Measurements from ENCODE around the gene AFAP1.

The AFAP1 gene

DNA sequence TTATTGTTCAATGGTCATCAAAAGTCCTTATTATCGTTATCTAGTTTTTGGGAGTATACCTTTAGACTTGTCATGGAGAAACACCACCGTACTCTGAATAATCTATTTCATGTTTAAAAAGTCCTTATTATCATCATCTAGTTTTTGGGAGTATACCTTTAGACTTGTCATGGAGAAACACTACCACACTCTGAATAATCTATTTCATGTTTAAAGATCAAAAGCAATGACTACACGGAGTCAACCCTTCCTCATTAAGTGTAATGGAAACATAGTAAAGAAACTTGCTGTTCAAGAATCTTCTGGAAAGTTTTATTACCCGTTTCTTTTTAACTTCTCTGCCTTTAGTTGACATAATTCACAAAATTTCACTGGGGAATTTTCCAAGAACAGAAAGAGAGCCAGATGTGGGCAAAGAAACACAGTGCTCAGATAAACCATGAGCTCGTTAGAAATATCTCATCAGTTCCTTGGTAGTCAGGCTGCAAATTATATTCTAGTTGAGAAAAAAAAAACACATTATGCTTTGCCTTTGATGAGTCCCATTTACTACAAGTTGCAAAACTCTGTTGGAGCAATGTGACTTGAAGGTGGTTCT, 158.8 kb downstream of the AFAP1 start:
- no peak for DNase-seq

DNA sequence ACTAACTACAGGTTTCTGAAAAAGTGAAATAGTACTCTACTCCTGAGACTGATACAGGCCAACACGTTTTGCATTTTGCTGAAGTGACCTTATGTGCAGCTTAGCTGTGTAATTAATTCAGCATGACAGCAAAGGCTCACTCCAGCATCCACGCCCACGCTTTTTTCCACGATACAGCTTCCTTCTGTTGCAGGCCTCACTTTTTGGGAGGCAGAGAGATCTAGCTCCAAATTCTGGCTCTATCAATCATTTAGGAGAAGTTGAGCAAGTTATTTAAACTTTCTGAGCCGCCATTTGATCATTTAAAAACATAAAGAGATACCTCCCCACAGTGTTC, 160.3 kb downstream of the AFAP1 start:
- DNase-seq = no peak

GRCh38 chr4:7778510-7779431, 160.9 kb downstream of the AFAP1 start:
- DNase-seq = no peak

- DNase-seq = no peak
These were observed 161.7 kb downstream of the AFAP1 start for GRCh38 chr4:7777871-7778509.

DNA sequence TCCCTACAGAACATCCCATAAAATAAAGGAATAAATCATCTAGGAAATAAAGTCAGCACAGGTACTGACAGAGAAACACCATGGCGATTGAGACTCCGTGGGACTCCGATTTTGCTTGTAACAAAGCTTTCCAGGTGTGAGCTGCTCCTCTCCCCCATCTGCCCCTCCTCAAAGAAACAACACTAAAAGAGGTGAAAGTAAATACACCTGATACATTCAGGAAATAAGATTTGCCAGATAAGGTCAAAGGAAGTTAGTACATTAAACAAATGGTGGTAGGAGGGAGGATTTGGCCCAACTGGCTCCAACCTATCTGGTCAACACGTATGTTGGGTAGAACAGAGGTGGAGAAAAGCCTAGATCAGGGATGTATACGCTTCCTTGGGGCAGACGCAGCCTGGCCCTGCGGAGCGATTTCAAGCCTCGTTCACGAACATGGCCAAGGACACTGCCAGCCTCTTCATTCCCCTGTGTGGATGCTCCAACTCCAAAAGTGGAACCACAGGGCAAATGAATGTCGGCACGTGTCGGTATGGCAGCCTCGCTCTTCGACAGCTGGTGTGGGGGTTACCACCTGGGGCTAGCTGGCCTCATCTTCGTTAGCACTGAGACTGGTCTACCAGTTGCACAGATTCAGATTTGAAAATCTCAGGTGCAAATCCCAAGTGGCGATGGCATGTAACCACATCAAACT, 162.5 kb downstream of the AFAP1 start:
- DNase-seq = peak; percentile 4

DNA sequence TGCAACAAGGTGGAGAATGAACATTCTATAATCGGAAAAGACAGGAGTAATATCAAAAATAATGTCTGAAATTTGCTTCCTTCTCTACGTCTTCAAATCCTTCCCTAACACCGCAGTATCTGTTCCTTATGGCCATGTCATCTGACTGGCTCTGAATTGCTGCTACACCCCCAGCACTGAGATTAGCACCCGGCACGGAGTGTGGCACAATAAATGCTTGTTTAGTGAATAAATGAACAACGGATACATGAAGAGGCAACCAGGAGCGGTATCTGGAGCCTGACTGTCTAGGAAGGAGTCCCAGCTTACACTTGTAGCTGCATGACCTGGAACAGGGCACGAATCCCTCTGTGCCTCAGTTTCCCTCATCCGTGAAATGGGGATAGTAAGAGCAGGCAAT, 164.3 kb downstream of the AFAP1 start:
- DNase-seq = no peak

GRCh38 chr4:7774301-7775294, 165.1 kb downstream of the AFAP1 start:
- DNase-seq = no peak

DNA sequence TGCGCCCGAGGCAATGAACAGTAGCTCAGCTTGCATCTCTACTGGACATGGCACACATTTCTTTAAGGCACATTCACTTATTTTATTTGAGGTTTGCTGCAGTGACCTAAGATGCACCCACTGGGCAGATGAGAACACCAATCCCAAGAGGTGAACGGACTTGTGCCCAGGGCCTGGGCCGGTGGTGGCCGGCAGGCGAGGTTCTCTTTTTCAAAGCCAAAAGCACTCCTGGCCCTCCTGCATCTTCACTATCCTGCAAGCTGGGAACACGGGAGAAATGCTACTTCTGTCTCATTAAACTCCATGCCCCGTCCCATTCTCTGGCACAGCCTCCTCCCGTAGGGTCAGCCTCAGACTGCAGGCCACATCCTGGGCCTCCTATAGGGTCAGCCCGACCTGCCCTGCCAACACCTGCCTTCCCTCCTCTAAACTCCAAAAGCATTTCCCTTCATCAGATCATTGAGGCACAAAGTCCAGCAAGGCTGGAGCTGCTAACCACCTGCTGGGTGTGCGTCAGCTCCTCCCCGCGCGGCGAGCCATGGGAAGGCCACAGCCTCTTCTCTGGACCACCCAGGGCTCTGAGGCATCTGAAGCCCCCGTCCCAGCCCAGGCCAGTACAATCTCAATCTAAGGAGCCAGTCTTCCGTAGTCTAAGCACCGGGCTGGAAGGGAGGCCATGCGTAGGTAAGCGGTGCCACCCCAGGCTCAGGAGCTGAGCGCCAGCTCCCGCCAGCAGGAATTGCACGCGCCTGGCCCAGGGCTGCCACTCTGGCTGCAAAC, 166.1 kb downstream of the AFAP1 start:
- no peak for DNase-seq

- no peak for DNase-seq
These were observed 166.8 kb downstream of the AFAP1 start for GRCh38 chr4:7772711-7773385.

GRCh38 chr4:7771541-7772507, 167.8 kb downstream of the AFAP1 start:
- no peak for DNase-seq

DNA sequence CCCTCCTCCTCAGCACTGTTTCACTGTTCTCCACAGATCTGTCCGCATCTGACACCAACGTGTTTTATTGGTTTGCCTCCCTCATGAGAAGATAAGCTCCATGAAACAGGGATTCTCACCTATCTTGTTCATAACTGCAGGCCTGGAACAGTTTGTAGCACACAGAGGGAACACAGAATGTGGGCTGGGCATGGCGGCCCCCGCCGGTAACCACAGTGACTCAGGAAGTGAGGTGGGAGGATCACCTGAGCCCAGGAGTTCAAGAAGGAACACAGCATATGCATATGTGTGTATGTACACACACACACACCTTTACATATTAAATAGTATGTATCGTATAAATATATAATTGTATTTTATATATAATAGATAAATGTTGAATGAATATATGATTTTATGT, 168.6 kb downstream of the AFAP1 start:
- DNase-seq = no peak

DNA sequence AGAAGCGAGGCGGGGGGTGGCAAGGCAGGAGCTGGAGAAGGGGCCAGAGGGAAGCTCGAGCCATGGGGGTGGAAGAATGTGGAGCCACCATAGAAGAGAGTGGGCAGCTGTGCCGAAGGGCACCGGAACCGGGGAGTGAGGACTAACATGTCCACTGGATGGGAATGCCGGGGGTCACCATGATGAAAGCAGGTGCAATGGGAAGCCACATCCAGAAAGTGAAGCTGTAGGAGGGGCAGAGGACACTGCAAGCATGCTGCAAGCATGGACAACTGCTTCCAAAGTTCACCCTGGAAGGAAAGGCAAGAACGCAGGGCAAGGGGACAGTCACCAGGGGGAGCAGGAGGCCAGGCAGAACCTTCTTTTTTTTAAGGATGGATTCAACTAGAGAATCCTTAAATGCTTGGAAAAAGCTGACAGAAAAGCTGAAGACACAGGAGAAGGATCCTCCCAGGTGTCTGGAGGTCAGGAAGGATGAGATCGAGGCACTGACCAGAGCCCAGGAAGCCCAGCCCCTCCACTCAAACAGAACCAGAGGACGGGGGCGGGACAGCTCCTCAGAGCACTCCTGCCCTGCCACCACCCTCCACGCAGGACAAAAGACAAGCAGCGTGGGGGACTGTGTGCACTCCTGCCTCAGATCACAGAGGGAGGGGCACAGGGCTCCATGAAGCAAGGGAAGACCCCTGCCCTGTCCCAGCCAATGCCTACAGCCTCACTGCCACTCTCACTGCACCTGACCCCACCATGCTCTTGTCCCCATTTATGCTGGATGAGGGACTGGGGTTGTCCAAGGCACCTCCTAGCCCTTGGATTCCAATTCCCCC, 169.2 kb downstream of the AFAP1 start:
- no peak for DNase-seq

GRCh38 chr4:7769396-7770223, 170.1 kb downstream of the AFAP1 start:
- DNase-seq = no peak

GRCh38 chr4:7768736-7769135, 170.9 kb downstream of the AFAP1 start:
- no peak for DNase-seq

GRCh38 chr4:7767966-7768365, 171.7 kb downstream of the AFAP1 start:
- DNase-seq = no peak

GRCh38 chr4:7767526-7767925, 172.1 kb downstream of the AFAP1 start:
- no peak for DNase-seq

DNA sequence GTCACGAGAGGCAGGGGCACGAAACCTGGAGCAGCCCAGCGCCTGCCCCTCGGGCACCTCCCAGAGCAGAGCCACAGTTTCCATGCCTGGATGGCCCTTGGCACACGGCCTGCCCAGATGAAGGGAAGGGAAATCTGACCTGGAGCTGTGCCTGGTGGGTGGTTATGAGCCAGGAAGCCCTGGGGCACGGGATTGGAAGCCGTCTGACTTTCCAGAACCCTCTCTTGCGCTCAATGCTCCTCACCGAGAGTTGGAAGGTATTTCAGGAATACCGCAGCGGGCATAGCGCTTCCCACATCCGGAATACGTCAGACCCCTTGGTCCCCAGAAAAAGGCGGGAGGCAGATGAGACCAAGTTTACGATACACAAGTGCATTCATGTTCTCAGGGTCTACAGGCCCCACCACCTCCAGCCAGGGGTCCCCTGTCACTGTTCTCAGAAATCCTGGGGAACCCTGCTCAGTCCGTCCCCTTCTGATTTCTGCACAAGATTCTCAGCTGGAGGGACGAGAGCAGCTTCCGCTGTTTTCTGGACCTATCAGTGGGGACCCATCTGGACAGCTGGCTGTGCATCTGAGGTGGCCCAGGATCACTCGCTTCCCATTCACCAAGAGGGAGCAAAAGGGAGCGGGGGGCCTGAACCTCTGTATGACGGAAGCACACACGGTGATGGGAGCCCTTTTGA, 172.9 kb downstream of the AFAP1 start:
- no peak for DNase-seq

Data from NCI-H69 (cell line).